Fibroblast of lung (primary cell): ENCODE data around the gene TRPC1. TPM values are rescaled to one million over a fixed set of nuclear protein-coding genes. Genes with fewer than 3 reads are reported as not detected.

Source experiments
- DNase-seq, 2 donors: peaks; one replicate each; pipeline versions ENCODE4 v3.0.0 to v3.0.0-alpha.2; 2010; ENCODE audit warnings: low read depth in 2 of 2
- H2AFZ ChIP-seq: 2 replicates; pipeline ENCODE4 v1.5.1; 2012; ENCODE audit warnings: low read length, control low read depth, inconsistent platforms
- H3K27ac ChIP-seq: 2 replicates; pipeline ENCODE4 v1.5.1; 2011; ENCODE audit warnings: low read length, control low read depth; ENCODE audit not compliant: insufficient read depth
- H3K27me3 ChIP-seq: 2 replicates; pipeline ENCODE4 v1.5.1; 2011; ENCODE audit warnings: mild to moderate bottlenecking, low read length; ENCODE audit not compliant: control insufficient read depth, insufficient read depth
- H3K36me3 ChIP-seq: 2 replicates; pipeline ENCODE4 v1.5.1; 2011; ENCODE audit warnings: low read length; ENCODE audit not compliant: control insufficient read depth, insufficient read depth
- H3K4me1 ChIP-seq: 2 replicates; pipeline ENCODE4 v1.5.1; 2011; ENCODE audit warnings: low read length; ENCODE audit not compliant: control insufficient read depth, insufficient read depth; ENCODE audit errors: extremely low read depth
- H3K4me2 ChIP-seq: 2 replicates; pipeline ENCODE4 v1.5.1; 2011; ENCODE audit warnings: low read length, control low read depth; ENCODE audit not compliant: insufficient read depth; ENCODE audit errors: extremely low read depth
- H3K4me3 ChIP-seq, 4 experiments: fragments of 200-600 bp in 1 of 4; sonication (generic) in 1 of 4; replicated peaks in 1 of 4; 2 replicates each; pipeline ENCODE4 v1.5.1; 2011 to 2016; ENCODE audit warnings: low read length in 4 of 4, low read depth in 3 of 4, mild to moderate bottlenecking in 3 of 4, control low read depth in 2 of 4, inconsistent platforms in 1 of 4, mixed read lengths in 1 of 4; ENCODE audit not compliant: insufficient read depth in 1 of 4; ENCODE audit errors: control extremely low read depth in 1 of 4
- H3K79me2 ChIP-seq: 2 replicates; pipeline ENCODE4 v1.5.1; 2012; ENCODE audit warnings: mild to moderate bottlenecking, low read length, inconsistent platforms; ENCODE audit not compliant: control insufficient read depth, insufficient read depth
- H3K9ac ChIP-seq: 2 replicates; pipeline ENCODE4 v1.5.1; 2011; ENCODE audit warnings: mild to moderate bottlenecking, low read length, control low read depth; ENCODE audit not compliant: insufficient read depth
- H3K9me3 ChIP-seq: 2 replicates; pipeline ENCODE4 v1.5.1; 2012; ENCODE audit warnings: low read depth, low read length; ENCODE audit not compliant: control insufficient read depth, insufficient read depth
- H4K20me1 ChIP-seq: 2 replicates; pipeline ENCODE4 v1.5.1; 2011; ENCODE audit warnings: low read length; ENCODE audit not compliant: control insufficient read depth, insufficient read depth; ENCODE audit errors: extremely low read depth
- CTCF ChIP-seq, 2 donors: IDR thresholded peaks in 1 of 2; conservative IDR thresholded peaks in 1 of 2; 1 replicate in 1 of 2; 2 replicates in 1 of 2; pipeline ENCODE4 v1.5.1; 2011 to 2012; ENCODE audit warnings: low read length in 2 of 2, control low read depth in 1 of 2, inconsistent platforms in 1 of 2, low read depth in 1 of 2, mild to moderate bottlenecking in 1 of 2
- EZH2 ChIP-seq: IDR thresholded peaks from 2 replicates; pipeline ENCODE4 v1.5.1; 2012; ENCODE audit warnings: low read length, control low read depth, mild to moderate bottlenecking; ENCODE audit errors: missing control alignments
- polyA minus RNA-seq: library from RNA; depleted of rRNA, polyadenylated mRNA; stranded (reverse); fragments of >200 nt; gene quantifications from 2 replicates; pipeline ENCODE4 v1.2.3, GENCODE V29; 2011; ENCODE audit warnings: low replicate concordance
- polyA plus RNA-seq, 2 donors: library from polyadenylated mRNA; depleted of rRNA in 1 of 2; stranded (reverse) in 1 of 2; unstranded in 1 of 2; fragments of >200 nt; gene quantifications; 2 replicates each; pipeline ENCODE4 v1.2.1, GENCODE V29; 2011 to 2012; ENCODE audit warnings: missing spikeins in 1 of 2
- total RNA-seq: library from RNA; depleted of rRNA; stranded (reverse); fragments of >200 nt; gene quantifications from 2 replicates; pipeline ENCODE4 v1.2.1, GENCODE V29; 2014

TRPC1 gene
- 43.1 and 56.5 TPM in 2 replicates for total RNA-seq
- polyA plus RNA-seq: 11.3 and 13.0 TPM in 2 replicates
- polyA plus RNA-seq (2012): 5.2 and 6.9 TPM in 2 replicates
- polyA minus RNA-seq: 4.1 and 6.9 TPM in 2 replicates

- TF ChIP-seq EZH2 (no peak), CTCF (conservative IDR thresholded peaks at IDR 0.05 in 1 of 2, IDR thresholded peaks at IDR 0.05 in 1 of 2; ENCODE audit: low read depth in 1 of 2, low read length in 2 of 2) (no peak)
- H3K27me3 ChIP-seq: no peaks in the 10 kb centered on the region
- H3K79me2 ChIP-seq: peaks cover 6% of the 10 kb centered on the region
- no peaks in the 10 kb centered on the region for H3K36me3 ChIP-seq
- H3K4me3 ChIP-seq: peak within 1 kb of the TSS; percentile 74 to 93 (median 89)
- H3K27ac ChIP-seq: peak within 1 kb of the TSS; percentile 81
- H3K4me1 ChIP-seq: no peaks in the 10 kb centered on the region
- H3K9ac ChIP-seq: peak within 1 kb of the TSS; percentile 90
- no peaks in the 10 kb centered on the region for H3K9me3 ChIP-seq
- DNase-seq: peak; percentile 75 to 78
- peak within 1 kb of the TSS; percentile 87 for H3K4me2 ChIP-seq
- peak within 1 kb of the TSS; percentile 96 for H2AFZ ChIP-seq
- no peaks in the 10 kb centered on the region for H4K20me1 ChIP-seq
These were observed at the start of gene TRPC1 for GRCh38 chr3:142723968-142724681. Gene TRPC1 (plus strand): TSS chr3:142724034. CDS start chr3:142724560, 526 bp downstream.

GRCh38 chr3:142676151-142676550 is 47.7 kb upstream of the TRPC1 start:
- Histone ChIP-seq H4K20me1 (no peaks in the 10 kb centered on the region), H3K27ac (no peak overlapping the region), H3K36me3 (no peaks in the 10 kb centered on the region), H3K4me3 (no peak overlapping the region), H3K4me1 (no peaks in the 10 kb centered on the region), H3K9me3 (no peaks in the 10 kb centered on the region), H3K9ac (no peak overlapping the region), H3K4me2 (no peak overlapping the region), H3K27me3 (no peaks in the 10 kb centered on the region), H3K79me2 (no peaks in the 10 kb centered on the region), H2AFZ (no peak overlapping the region)
- TF ChIP-seq EZH2 (no peak), CTCF (conservative IDR thresholded peaks at IDR 0.05 in 1 of 2, IDR thresholded peaks at IDR 0.05 in 1 of 2; ENCODE audit: low read depth in 1 of 2, low read length in 2 of 2) (no peak)
- no peak for DNase-seq

- no peaks in the 10 kb centered on the region for H3K27me3 ChIP-seq
- H3K4me2 ChIP-seq: no peak overlapping the region
- no peaks in the 10 kb centered on the region for H3K79me2 ChIP-seq
- H3K4me1 ChIP-seq: no peaks in the 10 kb centered on the region
- H3K4me3 ChIP-seq: no peak overlapping the region
- no peaks in the 10 kb centered on the region for H3K36me3 ChIP-seq
- no peak overlapping the region for H3K9ac ChIP-seq
- H4K20me1 ChIP-seq: no peaks in the 10 kb centered on the region
- TF ChIP-seq CTCF (conservative IDR thresholded peaks at IDR 0.05 in 1 of 2, IDR thresholded peaks at IDR 0.05 in 1 of 2; ENCODE audit: low read depth in 1 of 2, low read length in 2 of 2) (no peak), EZH2 (no peak)
- H2AFZ ChIP-seq: no peak overlapping the region
- no peak for DNase-seq
- H3K27ac ChIP-seq: no peak overlapping the region
- H3K9me3 ChIP-seq: no peaks in the 10 kb centered on the region
These were observed 43.1 kb upstream of the TRPC1 start for GRCh38 chr3:142680710-142681109.
